ENCODE measurements around the gene GNL1.
A peak's percentile ranks its signal among the peaks of the same experiment; 100 is the strongest.

- TF ChIP-seq CTCF (IDR thresholded peaks at IDR 0.05) (no peak), EP300 (IDR thresholded peaks at IDR 0.05; ENCODE audit: low read depth) (peak; percentile 20)
Observed at GRCh38 chr6:30556906-30557682, 805 bp upstream of the GNL1 start, which contains the start of gene PRR3.
